ENCODE measurements around the gene CSH2. TPM values are rescaled to one million over a fixed set of nuclear protein-coding genes. Genes with fewer than 3 reads are reported as not detected.
A peak's percentile ranks its signal among the peaks of the same experiment; 100 is the strongest.
"Not testable (repeated sequence)": the region's sequence is repeated elsewhere in the genome, so short reads cannot be mapped to it uniquely, and the experiment has no call there.

CSH2 gene
- total RNA-seq, 2 experiments from 2014 or later: not detected

DNA sequence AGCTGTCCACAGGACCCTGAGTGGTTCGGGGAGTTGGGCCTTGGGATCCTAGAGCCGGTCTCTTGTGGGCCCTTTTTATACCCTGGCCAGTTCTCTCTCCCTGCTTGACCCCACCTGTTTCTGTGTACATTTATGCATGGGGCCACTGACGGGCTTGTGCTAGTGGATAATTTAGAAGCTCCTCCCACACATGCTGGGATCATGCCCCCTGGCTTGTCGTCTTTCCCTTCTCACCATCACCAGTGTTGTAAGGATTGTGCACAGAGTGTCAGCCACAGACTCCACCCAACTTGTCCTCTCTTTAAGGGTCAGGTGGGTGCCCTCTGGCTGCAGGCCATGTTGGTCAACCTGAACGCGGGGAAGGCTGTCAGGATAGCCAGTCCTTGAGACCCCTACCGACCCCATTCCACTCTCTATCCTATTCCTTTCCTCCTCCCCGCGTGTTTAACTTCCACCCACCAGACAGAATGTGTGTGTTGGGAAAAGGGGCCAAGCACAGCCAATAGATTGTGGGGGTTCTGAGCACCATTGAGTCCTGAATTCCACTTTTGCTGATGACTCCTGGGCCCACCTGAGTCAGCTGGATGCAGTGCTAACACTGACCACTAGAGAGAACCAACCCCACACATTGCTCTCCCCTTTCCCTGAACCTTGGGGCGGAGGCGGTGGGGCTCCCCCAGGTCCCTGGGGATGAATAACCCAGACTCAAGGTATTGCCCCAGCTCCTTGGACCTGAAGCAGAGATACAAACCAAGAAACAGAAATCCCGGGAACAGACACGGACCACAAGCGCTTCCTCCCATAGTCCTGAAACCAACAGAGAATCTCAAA is 23.3 kb upstream of the CSH2 start, which contains the start of gene CSH1:
Gene CSH1, minus strand, starts transcription at position 51 of the 831 bp plus-strand sequence. CDS start 63 bp downstream, outside the sequence.
- H3K27ac Mint-ChIP-seq; H3K9me3 Mint-ChIP-seq (ENCODE audit: low read depth); H3K27me3 Mint-ChIP-seq; ATAC-seq; CTCF ChIA-PET; intact Hi-C loops (cut with DNase I, micrococcal nuclease); POLR2A ChIA-PET; DNase-seq; H3K36me3 Mint-ChIP-seq (ENCODE audit: low read depth); H3K4me3 Mint-ChIP-seq: not testable (repeated sequence)
- H3K4me1 Mint-ChIP-seq: peaks cover 14% of the 10 kb centered on the region

GRCh38 chr17:63894821-63895220 is 21.3 kb upstream of the CSH2 start:
- H3K27ac Mint-ChIP-seq; H3K9me3 Mint-ChIP-seq (ENCODE audit: low read depth); POLR2A ChIA-PET; DNase-seq; CTCF ChIA-PET; intact Hi-C loops (cut with DNase I, micrococcal nuclease); H3K4me3 Mint-ChIP-seq; H3K27me3 Mint-ChIP-seq; H3K36me3 Mint-ChIP-seq (ENCODE audit: low read depth); ATAC-seq: not testable (repeated sequence)
- H3K4me1 Mint-ChIP-seq: peaks cover 12% of the 10 kb centered on the region

GRCh38 chr17:63894021-63894420 is 20.5 kb upstream of the CSH2 start:
- H3K4me1 Mint-ChIP-seq; H3K27ac Mint-ChIP-seq; H3K27me3 Mint-ChIP-seq; H3K9me3 Mint-ChIP-seq (ENCODE audit: low read depth); ATAC-seq; H3K36me3 Mint-ChIP-seq (ENCODE audit: low read depth); H3K4me3 Mint-ChIP-seq; DNase-seq; POLR2A ChIA-PET; intact Hi-C loops (cut with DNase I, micrococcal nuclease): not testable (repeated sequence)
- CTCF ChIA-PET: interaction anchor here (2.2 kb wide), 1 partner anchor 31 kb away, joined by 5 read pairs; no protein-coding TSS in a partner anchor

DNA sequence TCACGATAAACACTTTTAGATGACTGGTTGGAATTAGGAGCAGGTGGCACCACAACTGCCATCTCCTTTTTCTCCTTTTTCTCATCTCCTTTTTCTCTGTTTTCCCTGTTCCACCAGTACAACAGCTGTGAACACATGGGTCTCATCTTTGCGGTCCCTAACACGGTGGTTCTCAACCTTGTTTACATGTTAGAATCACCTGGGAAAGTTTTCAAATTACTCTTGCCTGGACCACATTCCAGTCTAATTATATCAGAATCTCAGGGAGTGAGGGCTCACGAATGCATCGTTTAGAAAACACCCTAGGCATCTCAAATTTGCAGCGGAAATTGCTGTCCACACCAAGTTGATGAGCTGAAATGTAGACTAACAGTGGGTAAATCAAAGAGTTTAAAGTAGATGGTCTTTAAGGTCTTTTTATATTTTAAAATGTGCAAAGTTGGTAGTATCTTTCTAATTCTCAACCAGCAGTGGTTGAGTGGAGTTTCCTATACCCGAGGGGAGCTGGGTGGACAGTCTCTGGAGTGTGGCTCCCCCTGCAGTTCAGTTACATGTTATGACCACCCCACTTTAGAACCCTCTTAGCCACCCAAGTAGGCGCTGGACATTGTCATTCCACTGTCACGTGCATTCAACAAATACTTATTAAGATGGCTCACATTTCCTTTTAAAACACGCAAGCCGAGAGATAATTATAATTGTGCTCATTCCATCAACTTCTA is 19.0 kb upstream of the CSH2 start:
- ATAC-seq; H3K4me3 Mint-ChIP-seq; DNase-seq; H3K9me3 Mint-ChIP-seq (ENCODE audit: low read depth); POLR2A ChIA-PET; intact Hi-C loops (cut with DNase I, micrococcal nuclease); H3K27ac Mint-ChIP-seq; H3K27me3 Mint-ChIP-seq; H3K36me3 Mint-ChIP-seq (ENCODE audit: low read depth); H3K4me1 Mint-ChIP-seq: not testable (repeated sequence)
- CTCF ChIA-PET: interaction anchor here (1.1 to 2.2 kb wide), 6 partner anchors 10 to 76 kb away, joined by 3 to 7 read pairs (median 4); no protein-coding TSS in a partner anchor

GRCh38 chr17:63889026-63889848 is 15.8 kb upstream of the CSH2 start:
- intact Hi-C loops (cut with DNase I, micrococcal nuclease); H3K36me3 Mint-ChIP-seq (ENCODE audit: low read depth); H3K4me3 Mint-ChIP-seq; H3K27ac Mint-ChIP-seq; POLR2A ChIA-PET; H3K27me3 Mint-ChIP-seq; H3K4me1 Mint-ChIP-seq; H3K9me3 Mint-ChIP-seq (ENCODE audit: low read depth): not testable (repeated sequence)
- ATAC-seq (peak; percentile 82), DNase-seq (peak; percentile 36)
- CTCF ChIA-PET: interaction anchor here (0.5 to 4.1 kb wide), 14 partner anchors 15 to 244 kb away, joined by 3 to 19 read pairs (median 4); partner anchors contain the start of gene CSHL1

- H3K27me3 Mint-ChIP-seq; intact Hi-C loops (cut with DNase I, micrococcal nuclease); H3K27ac Mint-ChIP-seq; H3K4me1 Mint-ChIP-seq; H3K4me3 Mint-ChIP-seq; H3K36me3 Mint-ChIP-seq (ENCODE audit: low read depth); POLR2A ChIA-PET; H3K9me3 Mint-ChIP-seq (ENCODE audit: low read depth); DNase-seq; ATAC-seq: not testable (repeated sequence)
- CTCF ChIA-PET: interaction anchor here (1.3 kb wide), 1 partner anchor 140 kb away, joined by 3 read pairs; no protein-coding TSS in a partner anchor
Measured at GRCh38 chr17:63885119-63885518, 11.6 kb upstream of the CSH2 start.

GRCh38 chr17:63882626-63883126 is 9.2 kb upstream of the CSH2 start:
- H3K36me3 Mint-ChIP-seq (ENCODE audit: low read depth); ATAC-seq; H3K4me3 Mint-ChIP-seq; H3K27ac Mint-ChIP-seq; DNase-seq; intact Hi-C loops (cut with DNase I, micrococcal nuclease); H3K27me3 Mint-ChIP-seq; POLR2A ChIA-PET; H3K9me3 Mint-ChIP-seq (ENCODE audit: low read depth); H3K4me1 Mint-ChIP-seq: not testable (repeated sequence)
- CTCF ChIA-PET: interaction anchor here (0.6 to 1.2 kb wide), 7 partner anchors 10 to 1400 kb away, joined by 3 to 5 read pairs (median 3); no protein-coding TSS in a partner anchor

DNA sequence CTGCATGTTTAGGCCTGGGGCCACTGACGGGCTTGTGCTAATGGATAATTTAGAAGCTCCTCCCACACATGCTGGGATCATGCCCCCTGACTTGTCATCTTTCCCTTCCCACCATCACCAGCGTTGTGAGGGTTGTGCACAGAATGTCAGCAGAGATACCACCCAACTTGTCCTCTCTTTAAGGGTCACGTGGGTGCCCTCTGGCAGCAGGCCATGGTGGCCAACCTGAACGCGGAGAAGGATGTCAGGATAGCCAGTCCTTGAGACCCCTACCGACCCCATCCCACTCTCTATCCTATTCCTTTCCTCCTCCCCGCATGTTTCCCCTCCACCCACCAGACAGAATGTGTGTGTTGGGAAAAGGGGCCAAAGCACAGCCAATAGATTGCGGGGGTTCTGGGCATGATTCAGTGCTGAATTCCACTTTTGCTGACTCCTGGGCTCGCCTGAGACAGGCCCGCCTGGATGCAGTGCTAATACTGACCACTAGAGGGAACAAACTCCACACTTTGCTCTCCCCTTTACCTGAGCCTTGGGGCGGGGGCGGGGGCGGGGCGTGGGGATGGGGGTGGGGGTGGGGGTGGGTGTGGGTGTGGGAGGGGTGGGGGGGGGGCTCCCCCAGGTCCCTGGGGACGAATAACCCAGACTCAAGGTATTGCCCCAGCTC is 8.6 kb upstream of the CSH2 start, which contains the start of gene GH2:
Gene GH2, minus strand, starts transcription at position 10 of the 667 bp plus-strand sequence. CDS start 143 bp downstream, outside the sequence.
- Mint-ChIP-seq H3K27me3 (no peaks in the 10 kb centered on the region), H3K4me3 (no peak within 1 kb of the TSS), H3K36me3 (ENCODE audit: low read depth) (no peaks in the 10 kb centered on the region), H3K9me3 (ENCODE audit: low read depth) (no peaks in the 10 kb centered on the region), H3K27ac (no peak within 1 kb of the TSS), H3K4me1 (no peaks in the 10 kb centered on the region)
- CTCF ChIA-PET: interaction anchor here (1.1 to 1.2 kb wide), 3 partner anchors 10 to 147 kb away, joined by 3 to 4 read pairs (median 4); no protein-coding TSS in a partner anchor
- POLR2A ChIA-PET: no interaction called here
- peak; percentile 96 for ATAC-seq
- intact Hi-C loops (cut with DNase I, micrococcal nuclease): no loop called here
- DNase-seq: peak; percentile 77

- H3K9me3 Mint-ChIP-seq (ENCODE audit: low read depth); H3K4me1 Mint-ChIP-seq; ATAC-seq; H3K27me3 Mint-ChIP-seq; H3K36me3 Mint-ChIP-seq (ENCODE audit: low read depth); POLR2A ChIA-PET; DNase-seq; H3K4me3 Mint-ChIP-seq; intact Hi-C loops (cut with DNase I, micrococcal nuclease); H3K27ac Mint-ChIP-seq: not testable (repeated sequence)
- CTCF ChIA-PET: interaction anchor here (0.6 to 1.1 kb wide), 7 partner anchors 11 to 296 kb away, joined by 3 to 7 read pairs (median 4); no protein-coding TSS in a partner anchor
Measured at GRCh38 chr17:63881337-63881736, 7.9 kb upstream of the CSH2 start.

DNA sequence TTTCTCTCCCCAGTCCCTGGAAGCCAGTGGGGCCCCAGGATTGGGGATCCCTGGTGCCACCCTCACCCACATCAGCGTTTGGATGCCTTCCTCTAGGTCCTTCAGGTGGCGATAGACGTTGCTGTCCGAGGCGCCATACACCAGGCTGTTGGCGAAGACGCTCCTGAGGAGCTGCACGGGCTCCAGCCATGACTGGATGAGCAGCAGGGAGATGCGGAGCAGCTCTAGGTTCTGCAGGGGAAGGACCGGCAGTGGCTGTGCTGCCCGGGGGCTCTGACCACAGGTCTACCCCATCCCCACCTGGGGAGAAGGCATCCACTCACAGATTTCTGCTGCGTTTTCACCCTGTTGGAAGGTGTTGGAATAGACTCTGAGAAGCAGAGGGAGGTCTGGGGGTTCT is 7.2 kb upstream of the CSH2 start:
- no peaks in the 10 kb centered on the region for H3K9me3 Mint-ChIP-seq (ENCODE audit: low read depth)
- no peaks in the 10 kb centered on the region for H3K27me3 Mint-ChIP-seq
- H3K4me3 Mint-ChIP-seq: no peak overlapping the region
- DNase-seq (no peak), ATAC-seq (no peak)
- H3K27ac Mint-ChIP-seq: no peak overlapping the region
- POLR2A ChIA-PET: no interaction called here
- intact Hi-C loops (cut with DNase I, micrococcal nuclease): no loop called here
- H3K4me1 Mint-ChIP-seq: no peaks in the 10 kb centered on the region
- CTCF ChIA-PET: interaction anchor here (0.6 to 1.1 kb wide), 5 partner anchors 11 to 253 kb away, joined by 3 to 7 read pairs (median 4); no protein-coding TSS in a partner anchor
- H3K36me3 Mint-ChIP-seq (ENCODE audit: low read depth): no peaks in the 10 kb centered on the region

Data from activated CD4-positive, alpha-beta T cell treated with anti-CD3 and anti-CD28 coated beads for 36 hours (primary cell).